Thyroid gland (tissue), 4 donors: ENCODE results near the gene NOM1.

ENCODE experiments used
- POLR2A ChIP-seq, 2 donors: fragments of 450-650 bp; IDR thresholded peaks; one replicate each; pipeline ENCODE4 v1.6.1; 2017; ENCODE audit warnings: antibody characterized with exemption in 2 of 2, mild to moderate bottlenecking in 2 of 2, moderate library complexity in 1 of 2
- TF ChIP-seq, protein P1 (sequence below), 6 experiments: fragments of 200-600 bp in 3 of 6; fragments of 450-650 bp in 3 of 6; sonication (generic) in 3 of 6; IDR thresholded peaks; one replicate each; pipeline ENCODE4 v1.5.1; 2016 to 2019; ENCODE audit warnings: antibody characterized with exemption in 6 of 6, mild to moderate bottlenecking in 2 of 6, inconsistent platforms in 1 of 6, moderate library complexity in 1 of 6

DNA sequence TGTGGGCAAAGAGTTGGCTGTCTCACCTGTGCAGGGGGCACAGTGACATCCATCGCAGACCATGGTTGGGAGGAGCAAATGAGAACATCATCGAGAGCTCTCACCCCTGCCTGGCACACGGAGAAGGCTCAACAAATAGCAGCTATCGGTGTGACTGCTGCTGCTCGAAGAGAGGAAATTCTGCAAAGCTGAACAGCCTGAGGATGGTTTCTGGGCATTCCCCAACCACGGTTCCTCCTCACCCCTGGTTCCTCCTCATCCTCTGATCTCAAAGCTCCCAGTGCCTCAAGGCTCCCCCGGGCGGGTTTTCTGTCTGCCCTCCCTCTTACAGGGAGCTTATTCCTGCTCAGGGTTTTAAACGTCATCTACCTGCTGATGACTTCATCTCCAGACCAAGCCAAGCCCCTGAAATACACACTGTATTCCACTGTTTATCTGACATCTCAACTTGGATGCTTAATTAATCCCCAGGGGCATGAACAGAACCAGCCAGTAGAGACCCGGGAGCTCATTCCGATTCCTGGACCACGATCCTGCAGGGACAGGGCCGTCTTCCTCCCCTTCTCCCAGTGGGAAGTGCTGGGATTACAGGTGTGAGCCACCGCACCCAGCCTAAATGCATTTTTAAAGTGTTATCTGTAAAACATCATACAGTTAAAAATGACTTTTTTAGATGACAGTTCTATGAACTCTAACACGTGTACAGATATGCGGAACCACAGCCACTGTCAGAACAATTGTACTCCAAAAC lies 19.5 kb upstream of the NOM1 start:
- TF ChIP-seq, protein P1, sequence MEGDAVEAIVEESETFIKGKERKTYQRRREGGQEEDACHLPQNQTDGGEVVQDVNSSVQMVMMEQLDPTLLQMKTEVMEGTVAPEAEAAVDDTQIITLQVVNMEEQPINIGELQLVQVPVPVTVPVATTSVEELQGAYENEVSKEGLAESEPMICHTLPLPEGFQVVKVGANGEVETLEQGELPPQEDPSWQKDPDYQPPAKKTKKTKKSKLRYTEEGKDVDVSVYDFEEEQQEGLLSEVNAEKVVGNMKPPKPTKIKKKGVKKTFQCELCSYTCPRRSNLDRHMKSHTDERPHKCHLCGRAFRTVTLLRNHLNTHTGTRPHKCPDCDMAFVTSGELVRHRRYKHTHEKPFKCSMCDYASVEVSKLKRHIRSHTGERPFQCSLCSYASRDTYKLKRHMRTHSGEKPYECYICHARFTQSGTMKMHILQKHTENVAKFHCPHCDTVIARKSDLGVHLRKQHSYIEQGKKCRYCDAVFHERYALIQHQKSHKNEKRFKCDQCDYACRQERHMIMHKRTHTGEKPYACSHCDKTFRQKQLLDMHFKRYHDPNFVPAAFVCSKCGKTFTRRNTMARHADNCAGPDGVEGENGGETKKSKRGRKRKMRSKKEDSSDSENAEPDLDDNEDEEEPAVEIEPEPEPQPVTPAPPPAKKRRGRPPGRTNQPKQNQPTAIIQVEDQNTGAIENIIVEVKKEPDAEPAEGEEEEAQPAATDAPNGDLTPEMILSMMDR (IDR thresholded peaks at IDR 0.05) = no peak
- TF ChIP-seq POLR2A (IDR thresholded peaks at IDR 0.05) = no peak
